HEK293 (cell line): Measurements from ENCODE around the gene PACRG.

Experiments used
- CTCF ChIA-PET: fragments of 350-600 bp; formaldehyde crosslinking; extraction: SDS; loops from one replicate; lab custom pipeline; 2021; ENCODE audit warnings: antibody characterized with exemption; lab: Yijun Ruan, JAX
- POLR2A ChIA-PET: fragments of 300-600 bp; formaldehyde crosslinking; extraction: SDS; loops from one replicate; lab custom pipeline; 2020; ENCODE audit warnings: antibody characterized with exemption, inconsistent platforms; lab: Yijun Ruan, JAX
- H3K27ac ChIP-seq: fragments of 200-500 bp; sonication (Bioruptor generic); 2 replicates; pipeline ENCODE4 v1.5.1; 2014; ENCODE audit warnings: low read depth, low read length, control low read depth, inconsistent platforms; ENCODE audit errors: extremely low read depth
- H3K36me3 ChIP-seq, 2 experiments: fragments of 200-500 bp in 1 of 2; sonication (Bioruptor generic) in 1 of 2; 1 replicate in 1 of 2; 2 replicates in 1 of 2; pipeline ENCODE4 v1.5.1; 2014 to 2017; ENCODE audit warnings: inconsistent platforms in 2 of 2, low read length in 2 of 2; ENCODE audit not compliant: control insufficient read depth in 2 of 2, insufficient read depth in 1 of 2
- H3K4me1 ChIP-seq: fragments of 200-500 bp; sonication (Bioruptor generic); 2 replicates; pipeline ENCODE4 v1.5.1; 2014; ENCODE audit warnings: mild to moderate bottlenecking, low read length, inconsistent platforms; ENCODE audit not compliant: control insufficient read depth, insufficient read depth
- H3K4me3 ChIP-seq: 2 replicates; pipeline ENCODE4 v1.5.1; 2011; ENCODE audit warnings: low read depth, mild to moderate bottlenecking, control low read depth, low read length, moderate library complexity
- H3K9me3 ChIP-seq: fragments of 200-500 bp; sonication (Bioruptor generic); 2 replicates; pipeline ENCODE4 v1.5.1; 2014; ENCODE audit warnings: low read depth, low read length, inconsistent platforms; ENCODE audit not compliant: control insufficient read depth, insufficient read depth
- HOXD13 ChIP-seq: sonication (generic); formaldehyde crosslinking; IDR thresholded peaks from 2 replicates; pipeline ENCODE4 v1.8.0; 2022; ENCODE audit warnings: missing genetic modification reagents, borderline replicate concordance
- PRDM6 ChIP-seq: fragments of 450-650 bp; formaldehyde crosslinking; IDR thresholded peaks from 2 replicates; pipeline ENCODE4 v1.5.1; 2017; ENCODE audit warnings: missing biosample characterization, missing genetic modification characterization
- SALL2 ChIP-seq: fragments of 450-650 bp; formaldehyde crosslinking; IDR thresholded peaks from 2 replicates; pipeline ENCODE4 v1.5.0; 2017; ENCODE audit warnings: missing biosample characterization, mild to moderate bottlenecking, missing genetic modification characterization, borderline replicate concordance
- SP3 ChIP-seq: fragments of 450-650 bp; formaldehyde crosslinking; IDR thresholded peaks from 2 replicates; pipeline ENCODE4 v1.5.1; 2016; ENCODE audit warnings: missing biosample characterization, missing genetic modification characterization
- TRIM28 ChIP-seq: IDR thresholded peaks from 2 replicates; pipeline ENCODE4 v1.6.1; 2011; ENCODE audit warnings: low read length, control low read depth, borderline replicate concordance
- ZBTB1 ChIP-seq: fragments of 450-650 bp; formaldehyde crosslinking; IDR thresholded peaks from 2 replicates; pipeline ENCODE4 v1.5.1; 2016; ENCODE audit warnings: missing biosample characterization, missing genetic modification characterization
- ZBTB10 ChIP-seq: fragments of 450-650 bp; formaldehyde crosslinking; IDR thresholded peaks from 2 replicates; pipeline ENCODE4 v1.5.1; 2016; ENCODE audit warnings: missing biosample characterization, missing genetic modification characterization
- ZBTB20 ChIP-seq: fragments of 450-650 bp; formaldehyde crosslinking; IDR thresholded peaks from 2 replicates; pipeline ENCODE4 v1.5.1; 2016; ENCODE audit warnings: missing biosample characterization, missing genetic modification characterization
- ZBTB8A ChIP-seq: fragments of 450-650 bp; formaldehyde crosslinking; IDR thresholded peaks from 2 replicates; pipeline ENCODE4 v1.5.1; 2016; ENCODE audit warnings: missing biosample characterization, missing genetic modification characterization
- ZNF184 ChIP-seq: fragments of 450-650 bp; IDR thresholded peaks from 2 replicates; pipeline ENCODE4 v1.5.1; 2018; ENCODE audit warnings: missing biosample characterization, mild to moderate bottlenecking, missing genetic modification characterization
- ZNF239 ChIP-seq: fragments of 450-650 bp; formaldehyde crosslinking; IDR thresholded peaks from 2 replicates; pipeline ENCODE4 v1.5.1; 2016; ENCODE audit warnings: missing biosample characterization, missing genetic modification characterization
- ZNF26 ChIP-seq: fragments of 450-650 bp; formaldehyde crosslinking; IDR thresholded peaks from 2 replicates; pipeline ENCODE4 v1.5.1; 2016; ENCODE audit warnings: missing biosample characterization, missing genetic modification characterization
- ZNF292 ChIP-seq: fragments of 450-650 bp; formaldehyde crosslinking; IDR thresholded peaks from 2 replicates; pipeline ENCODE4 v1.5.1; 2016; ENCODE audit warnings: low read depth, missing biosample characterization, missing genetic modification characterization, borderline replicate concordance
- ZNF324 ChIP-seq: fragments of 450-650 bp; formaldehyde crosslinking; IDR thresholded peaks from 2 replicates; pipeline ENCODE4 v1.5.1; 2016; ENCODE audit warnings: missing biosample characterization, missing genetic modification characterization
- ZNF362 ChIP-seq: fragments of 450-650 bp; formaldehyde crosslinking; IDR thresholded peaks from 2 replicates; pipeline ENCODE4 v1.5.1; 2016; ENCODE audit warnings: missing biosample characterization, missing genetic modification characterization
- ZNF416 ChIP-seq: fragments of 450-650 bp; formaldehyde crosslinking; IDR thresholded peaks from 2 replicates; pipeline ENCODE4 v1.5.1; 2016; ENCODE audit warnings: missing biosample characterization, missing genetic modification characterization
- ZNF510 ChIP-seq: fragments of 450-650 bp; formaldehyde crosslinking; IDR thresholded peaks from 2 replicates; pipeline ENCODE4 v1.5.1; 2018; ENCODE audit warnings: mild to moderate bottlenecking, missing genetic modification characterization, missing biosample characterization; ENCODE audit not compliant: insufficient replicate concordance
- ZNF529 ChIP-seq: fragments of 450-650 bp; formaldehyde crosslinking; IDR thresholded peaks from 2 replicates; pipeline ENCODE4 v1.5.1; 2017; ENCODE audit warnings: missing genetic modification characterization, missing biosample characterization; ENCODE audit not compliant: insufficient replicate concordance
- ZNF664 ChIP-seq: fragments of 450-650 bp; formaldehyde crosslinking; IDR thresholded peaks from 2 replicates; pipeline ENCODE4 v1.5.1; 2016; ENCODE audit warnings: missing biosample characterization, missing genetic modification characterization
- ZNF677 ChIP-seq: fragments of 450-650 bp; IDR thresholded peaks from 2 replicates; pipeline ENCODE4 v1.5.0; 2018; ENCODE audit warnings: missing biosample characterization, mild to moderate bottlenecking, missing genetic modification characterization, moderate library complexity
- ZNF692 ChIP-seq: fragments of 450-650 bp; formaldehyde crosslinking; IDR thresholded peaks from 2 replicates; pipeline ENCODE4 v1.5.1; 2016; ENCODE audit warnings: missing biosample characterization, missing genetic modification characterization
- ZNF747 ChIP-seq: fragments of 450-650 bp; formaldehyde crosslinking; IDR thresholded peaks from 2 replicates; pipeline ENCODE4 v1.5.1; 2016; ENCODE audit warnings: missing biosample characterization, missing genetic modification characterization
- ZSCAN23 ChIP-seq: fragments of 450-650 bp; formaldehyde crosslinking; IDR thresholded peaks from 2 replicates; pipeline ENCODE4 v1.5.1; 2016; ENCODE audit warnings: missing biosample characterization, missing genetic modification characterization

PACRG gene

GRCh38 chr6:163191704-163192537 is 464.1 kb downstream of the PACRG start:
- ChIA-PET POLR2A (no interaction called here), CTCF (interaction anchor here (0.6 kb wide), 2 partner anchors 75 to 263 kb away, joined by 3 to 4 read pairs; no protein-coding TSS in a partner anchor)
- H3K4me3 ChIP-seq = no peak overlapping the region
- no peaks in the 10 kb centered on the region for H3K9me3 ChIP-seq
- no peaks in the 10 kb centered on the region for H3K4me1 ChIP-seq
- no peaks in the 10 kb centered on the region for H3K36me3 ChIP-seq
- no peak overlapping the region for H3K27ac ChIP-seq
- TF ChIP-seq ZBTB1 (tag by site-specific recombination) (no peak), SALL2 (tag by site-specific recombination) (no peak), ZSCAN23 (tag by site-specific recombination) (no peak), ZNF664 (tag by site-specific recombination) (no peak), ZNF692 (tag by site-specific recombination) (no peak), ZNF26 (tag by site-specific recombination) (no peak), TRIM28 (no peak)
- TF ChIP-seq, all 188 proteins: peak for 0

- no peak overlapping the region for H3K4me3 ChIP-seq
- no peaks in the 10 kb centered on the region for H3K4me1 ChIP-seq
- H3K36me3 ChIP-seq = no peaks in the 10 kb centered on the region
- H3K9me3 ChIP-seq = no peaks in the 10 kb centered on the region
- CTCF ChIA-PET = no interaction called here
- no peak overlapping the region for H3K27ac ChIP-seq
- TF ChIP-seq ZNF677 (tag by site-specific recombination) (no peak), ZBTB8A (tag by site-specific recombination) (no peak), ZNF292 (no peak), ZNF529 (tag by site-specific recombination) (no peak), ZNF510 (tag by site-specific recombination) (no peak), ZNF324 (tag by site-specific recombination) (no peak), ZNF362 (no peak), ZNF416 (tag by site-specific recombination) (no peak), ZNF239 (no peak), ZBTB10 (tag by site-specific recombination) (no peak), ZBTB20 (tag by site-specific recombination) (no peak), HOXD13 (CRISPR knock-in tag) (no peak), SP3 (tag by site-specific recombination) (no peak), ZNF747 (tag by site-specific recombination) (no peak), PRDM6 (no peak), ZNF184 (tag by site-specific recombination) (no peak)
- TF ChIP-seq, all 188 proteins: peak for 0
- POLR2A ChIA-PET = no interaction called here
Measured at GRCh38 chr6:163192591-163192990, 464.8 kb downstream of the PACRG start.
